Glomerular visceral epithelial cell (primary cell): ENCODE results near the gene SMIM14.
A peak's percentile ranks its signal among the peaks of the same experiment; 100 is the strongest.
"Not testable (repeated sequence)": the region's sequence is repeated elsewhere in the genome, so short reads cannot be mapped to it uniquely, and the experiment has no call there.

Experiments
- DNase-seq: peaks from one replicate; pipeline ENCODE4 v3.0.0-alpha.2; 2016; ENCODE audit errors: extremely low spot score

Gene SMIM14

DNA sequence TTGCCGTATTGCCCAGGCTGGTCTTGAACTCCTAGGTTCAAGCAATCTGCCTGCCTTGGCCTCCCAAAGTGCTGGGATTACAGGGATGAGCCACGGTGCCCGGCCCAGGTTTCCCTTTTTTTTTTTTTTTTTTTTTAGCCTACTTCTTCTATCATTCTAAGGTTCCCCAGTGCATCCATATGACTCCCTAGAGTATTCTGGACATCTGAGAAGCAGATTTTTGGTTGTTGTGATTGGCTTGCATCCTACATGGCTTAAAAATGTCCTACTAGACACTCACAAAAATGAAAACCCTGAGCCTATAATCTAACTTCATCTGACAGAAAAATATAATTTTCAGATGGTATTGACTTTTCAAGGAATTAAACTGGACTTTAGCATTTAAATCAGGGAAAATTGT is 41.7 kb downstream of the SMIM14 start:
- no peak for DNase-seq

DNA sequence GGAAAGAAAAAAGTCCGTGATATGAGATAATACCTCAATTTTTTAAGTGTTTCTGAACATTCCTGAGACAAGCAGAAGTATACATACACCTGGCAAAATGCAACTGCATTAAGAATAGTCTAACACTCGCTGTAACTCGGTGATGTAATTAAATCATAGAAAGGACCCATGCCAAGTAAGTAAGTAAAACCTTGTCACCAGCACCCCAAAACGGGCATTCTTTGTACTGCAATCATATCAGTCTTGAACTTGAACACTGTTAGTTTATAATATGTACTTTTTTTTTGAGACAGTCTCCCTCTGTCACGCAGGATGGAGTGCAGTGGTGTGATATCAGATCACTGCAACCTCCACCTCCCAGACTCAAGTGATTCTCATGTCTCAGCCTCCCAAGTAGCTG is 47.4 kb downstream of the SMIM14 start:
- DNase-seq, result no peak

DNA sequence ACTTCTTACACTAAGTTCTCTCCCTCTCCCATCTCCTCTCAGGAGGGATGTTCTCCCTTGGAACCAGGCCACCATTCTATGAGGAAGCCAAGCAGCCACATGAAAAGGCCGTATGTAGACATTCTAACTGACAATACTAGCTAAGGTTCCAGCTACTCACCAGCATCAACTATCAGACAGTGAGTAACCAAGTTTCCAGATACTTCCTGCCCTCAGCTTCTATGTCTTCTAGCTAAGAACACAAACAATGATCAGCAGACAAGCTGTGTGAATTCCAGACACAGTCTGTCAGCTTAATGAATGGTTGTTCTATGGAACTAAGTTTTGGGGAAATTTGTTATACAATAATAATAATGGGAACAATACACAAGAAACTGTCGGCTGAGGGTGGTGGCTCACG is 50.8 kb downstream of the SMIM14 start:
- DNase-seq, result no peak

DNA sequence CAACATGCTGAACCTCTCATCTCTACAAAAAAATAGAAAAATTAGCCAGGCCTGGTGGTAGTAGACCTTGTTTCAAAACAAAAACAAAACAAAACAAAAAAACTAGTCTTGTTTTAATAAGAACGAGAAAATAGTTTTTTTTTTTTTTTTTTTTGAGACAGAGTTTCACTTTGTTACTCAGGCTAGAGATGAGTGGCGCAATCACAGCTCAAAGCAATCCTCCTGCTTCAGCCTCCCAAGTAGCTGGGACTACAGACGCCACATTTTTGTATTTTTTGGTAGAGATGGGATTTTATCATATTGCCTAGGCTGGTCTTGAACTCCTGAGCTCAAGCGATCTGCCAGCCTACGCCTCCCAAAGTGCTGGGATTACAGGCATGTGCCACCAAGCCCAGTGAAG is 63.7 kb downstream of the SMIM14 start:
- DNase-seq, result no peak

DNA sequence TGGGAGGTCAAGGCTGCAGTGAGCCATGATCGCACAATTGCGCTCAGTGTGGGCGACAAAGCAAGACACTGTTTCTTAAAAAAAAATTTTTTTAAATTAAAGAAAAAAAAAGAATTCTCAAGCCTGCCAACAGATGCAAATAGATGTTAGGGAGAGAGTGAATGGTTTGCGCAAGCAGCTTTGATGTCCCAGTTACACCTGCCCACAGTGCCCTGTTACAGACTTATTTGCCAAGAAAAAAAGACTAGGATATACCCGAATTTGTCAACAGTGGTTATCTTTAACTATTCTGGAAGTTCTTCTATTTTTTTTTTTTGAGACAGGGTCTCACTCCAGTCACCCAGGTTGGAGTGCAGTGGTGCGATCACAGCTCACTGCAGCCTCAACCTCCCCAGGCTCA is 67.2 kb downstream of the SMIM14 start:
- DNase-seq, result no peak

DNA sequence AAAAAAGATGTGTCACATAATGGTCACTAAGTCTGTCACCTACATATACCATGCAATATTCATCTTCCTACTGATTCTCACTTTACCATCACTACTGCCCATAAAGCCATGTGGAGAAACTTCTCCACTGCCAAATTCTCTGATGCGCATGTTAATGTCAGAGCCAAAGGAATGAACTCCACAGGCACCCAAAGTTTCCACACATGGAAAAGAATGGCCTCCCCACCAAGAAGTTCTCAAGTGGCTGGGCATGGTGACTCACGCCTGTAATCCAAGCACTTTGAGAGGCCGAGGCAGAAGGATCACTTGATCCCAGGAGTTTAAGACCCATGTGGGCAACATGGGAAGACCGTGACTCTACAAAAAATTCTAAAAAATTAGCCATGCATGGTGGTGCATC is 67.6 kb downstream of the SMIM14 start:
- DNase-seq, result no peak

DNA sequence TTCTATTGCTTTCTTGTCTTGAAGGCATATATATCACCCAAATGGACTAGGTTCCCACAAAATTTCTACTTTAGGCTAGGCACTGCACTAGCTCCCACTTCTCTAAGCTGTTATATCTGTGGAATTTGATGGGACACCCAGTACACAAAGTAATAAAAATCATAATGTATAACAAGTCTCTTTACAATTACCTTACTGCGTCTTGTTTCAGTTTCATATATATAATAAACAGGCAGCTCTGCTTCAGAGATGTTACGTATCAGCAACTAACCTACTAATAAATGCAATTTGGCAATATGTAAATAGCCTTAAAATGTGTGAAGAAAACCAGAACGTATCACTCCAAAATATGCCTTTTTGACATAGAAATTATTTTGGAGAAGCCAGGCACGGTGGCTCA is 69.5 kb downstream of the SMIM14 start:
- no peak for DNase-seq

DNA sequence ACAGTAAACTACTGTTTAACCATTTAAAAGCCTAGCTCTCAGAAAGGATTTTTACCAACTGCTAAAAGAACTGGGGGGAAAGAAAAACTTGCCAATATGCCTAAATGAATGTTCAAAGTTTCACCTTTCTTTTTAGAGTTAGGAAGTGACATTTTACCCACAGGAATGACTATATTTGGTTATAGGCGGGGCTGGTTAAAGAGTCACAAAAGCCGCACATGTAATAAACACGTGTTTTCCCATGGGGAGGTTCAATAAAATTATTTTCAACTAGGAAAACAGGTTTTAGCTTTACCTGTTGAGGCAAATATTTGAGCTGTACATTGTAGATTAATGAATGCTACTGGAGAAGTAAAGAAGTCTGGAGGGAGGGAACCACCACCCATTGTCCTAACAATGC is 69.9 kb downstream of the SMIM14 start:
- no peak for DNase-seq

DNA sequence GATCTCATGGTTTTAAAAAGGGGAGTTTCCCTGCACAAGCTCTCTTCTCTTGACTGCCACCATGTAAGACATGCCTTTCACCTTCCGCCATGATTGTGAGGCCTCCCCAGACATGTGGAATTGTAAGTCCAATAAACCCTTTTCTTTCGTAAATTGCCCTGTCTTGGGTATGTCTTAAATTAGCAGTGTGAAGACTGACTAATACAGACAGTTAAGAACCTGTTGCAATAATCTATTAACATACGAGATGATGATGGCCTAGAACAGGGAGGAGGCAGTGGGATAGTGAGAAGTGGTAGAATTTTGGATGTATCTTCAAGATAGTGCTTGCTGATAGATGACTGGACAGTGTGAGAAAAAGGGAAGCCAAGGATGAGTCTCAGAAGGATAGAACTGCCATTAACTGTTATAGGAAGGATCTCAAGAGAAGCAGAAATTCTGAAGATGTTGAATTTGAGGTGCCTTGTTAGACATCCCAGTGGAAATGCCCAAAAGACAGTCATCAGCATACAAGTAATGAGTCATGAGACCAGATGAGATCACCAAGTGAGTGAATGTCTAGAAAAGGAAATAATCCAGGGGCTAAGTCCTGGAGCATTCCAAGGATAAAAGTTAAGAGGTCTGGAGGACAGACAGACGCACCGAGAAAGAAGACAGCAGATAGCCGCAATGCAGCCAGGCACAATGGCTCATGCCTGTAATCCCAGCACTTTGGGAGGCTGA is 72.6 kb downstream of the SMIM14 start:
- peak; percentile 76 for DNase-seq

DNA sequence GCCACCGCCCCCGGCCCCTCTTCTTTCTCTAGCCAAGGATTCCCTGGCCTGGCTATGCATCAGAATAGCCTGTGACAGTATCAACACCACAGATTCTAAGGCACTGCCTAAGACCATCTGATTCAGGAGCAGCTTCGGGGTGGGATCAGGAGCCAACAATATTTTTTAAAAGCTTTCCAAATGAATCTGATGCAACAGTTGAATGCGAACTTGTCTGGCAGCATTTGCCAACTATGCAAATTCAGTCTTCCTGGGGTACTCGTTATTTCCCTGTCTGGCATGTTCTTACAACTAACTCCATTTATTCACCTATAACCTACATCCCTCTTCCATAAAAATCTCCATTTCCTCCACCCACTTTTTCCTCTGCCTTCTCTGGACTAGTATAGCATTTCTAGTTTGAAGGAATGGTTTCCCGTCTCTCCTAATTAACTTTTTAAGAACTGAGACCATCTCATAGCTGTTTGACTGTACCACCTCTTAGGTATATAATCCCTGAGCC is 75.3 kb downstream of the SMIM14 start:
- no peak for DNase-seq

DNA sequence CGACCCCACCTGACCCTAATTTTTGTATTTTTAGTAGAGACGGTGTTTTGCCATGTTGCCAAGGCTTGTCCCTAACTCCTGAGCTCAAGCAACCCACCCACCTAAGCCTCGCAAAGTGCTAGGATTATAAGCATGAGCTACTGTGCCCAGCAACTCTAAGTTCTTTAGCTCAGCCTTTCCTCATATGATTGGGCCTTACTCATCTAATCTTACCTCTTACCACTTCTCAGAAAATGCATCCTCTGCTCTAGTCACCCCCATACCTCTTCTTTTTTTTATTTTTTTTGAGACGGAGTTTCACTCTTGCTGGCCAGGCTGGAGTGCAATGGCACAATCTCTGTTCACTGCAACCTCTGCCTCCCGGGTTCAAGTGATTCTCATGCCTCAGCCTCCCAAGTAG is 75.9 kb downstream of the SMIM14 start:
- DNase-seq, result no peak

DNA sequence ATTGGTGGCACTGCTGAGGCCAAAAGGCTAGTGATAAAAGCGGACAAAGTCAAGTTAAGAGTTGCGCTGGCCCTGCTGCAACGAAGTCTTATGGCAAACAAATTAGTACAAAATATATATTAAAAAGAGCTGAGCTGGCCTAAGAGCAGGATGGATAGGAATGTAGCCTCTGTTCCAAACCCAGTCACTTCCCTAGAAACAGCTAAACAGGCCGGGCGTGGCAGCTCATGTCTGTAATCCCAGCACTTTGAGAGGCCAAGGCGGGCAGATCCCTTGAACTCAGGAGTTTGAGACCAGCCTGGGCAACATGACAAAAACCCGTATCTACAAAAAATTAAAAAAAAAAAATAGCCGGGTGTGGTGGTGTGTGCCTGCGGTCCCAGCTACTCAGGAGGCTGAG is 79.0 kb downstream of the SMIM14 start:
- no peak for DNase-seq

DNA sequence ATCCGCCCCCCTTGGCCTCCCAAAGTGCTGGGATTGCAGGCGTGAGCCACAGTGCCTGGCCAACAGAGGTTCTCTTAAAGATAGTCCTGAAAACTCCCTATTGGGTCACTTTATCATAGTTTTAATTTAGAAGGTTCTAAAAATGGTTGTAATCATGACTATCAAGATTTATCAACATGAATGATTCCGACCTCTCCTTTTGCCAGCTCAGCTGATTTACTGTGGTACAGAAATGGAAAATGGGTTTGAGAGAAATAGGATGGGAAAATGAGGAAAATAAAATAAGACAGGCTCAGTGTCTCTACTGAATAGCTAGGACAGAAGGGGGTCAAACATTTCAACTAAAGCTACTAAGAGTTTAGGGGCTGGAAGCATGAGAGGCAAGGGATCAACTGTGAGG is 83.2 kb downstream of the SMIM14 start:
- DNase-seq, result no peak

DNA sequence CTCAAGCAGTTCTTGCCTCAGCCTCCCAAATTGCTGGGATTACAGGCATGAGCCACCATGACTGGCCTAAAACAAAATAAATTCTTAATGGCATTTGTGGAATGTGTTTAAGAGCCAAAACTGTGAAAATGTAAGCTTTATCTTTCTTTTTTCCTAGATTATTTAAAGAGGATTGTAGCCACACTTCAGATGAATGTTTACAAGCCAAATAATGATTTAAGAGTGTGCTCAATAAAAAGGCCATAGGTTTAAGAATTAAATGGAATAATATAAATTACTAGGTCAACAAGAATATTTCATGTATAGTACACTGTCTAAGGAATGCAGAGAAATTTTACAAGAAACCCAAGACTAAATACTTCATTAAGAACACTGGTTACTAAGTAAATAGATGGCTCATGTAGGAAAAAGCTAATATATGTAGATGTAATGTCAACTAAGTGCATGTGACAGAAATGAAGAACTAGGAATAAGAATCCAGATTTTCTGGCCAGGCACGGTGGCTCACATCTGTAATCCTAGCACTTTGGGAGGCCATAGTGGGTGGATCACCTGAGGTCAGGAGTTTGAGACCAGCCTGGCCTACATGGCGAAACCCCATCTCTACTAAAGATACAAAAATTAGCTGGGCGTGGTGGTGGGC is 90.1 kb downstream of the SMIM14 start:
- no peak for DNase-seq

DNA sequence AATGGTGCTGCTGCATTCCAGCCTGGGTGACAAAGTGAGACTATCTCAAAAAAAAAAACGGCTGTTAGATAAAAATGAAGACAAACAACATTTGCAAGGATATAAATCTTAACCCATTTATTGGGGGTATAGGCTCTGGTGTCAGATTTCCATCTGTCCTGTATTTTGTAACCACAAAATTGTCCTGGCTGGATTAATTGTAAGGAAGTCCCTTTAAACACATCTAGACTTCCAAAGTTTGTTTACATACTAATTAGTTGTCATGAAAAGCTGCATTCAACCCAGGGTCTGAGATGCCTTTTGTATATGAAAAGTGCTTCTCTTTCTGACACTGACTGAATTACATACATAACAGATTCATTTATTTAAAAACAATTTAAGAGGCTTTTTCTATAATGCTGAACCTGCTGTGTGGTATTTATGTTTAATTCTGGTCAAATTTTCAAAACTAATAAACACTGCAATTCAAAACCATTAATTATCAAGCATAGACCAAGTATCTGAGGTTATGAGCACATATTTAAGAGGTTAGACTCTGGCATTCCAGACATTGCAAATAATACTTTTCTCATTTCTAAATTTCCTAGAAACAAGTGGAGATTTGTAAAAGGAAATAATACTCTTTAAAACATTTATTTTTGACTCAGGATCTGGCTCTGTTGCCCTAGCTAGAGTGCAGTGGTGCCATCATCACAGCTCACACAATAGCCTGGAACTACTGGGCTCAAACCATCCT is 93.9 kb downstream of the SMIM14 start:
- DNase-seq, result no peak

DNA sequence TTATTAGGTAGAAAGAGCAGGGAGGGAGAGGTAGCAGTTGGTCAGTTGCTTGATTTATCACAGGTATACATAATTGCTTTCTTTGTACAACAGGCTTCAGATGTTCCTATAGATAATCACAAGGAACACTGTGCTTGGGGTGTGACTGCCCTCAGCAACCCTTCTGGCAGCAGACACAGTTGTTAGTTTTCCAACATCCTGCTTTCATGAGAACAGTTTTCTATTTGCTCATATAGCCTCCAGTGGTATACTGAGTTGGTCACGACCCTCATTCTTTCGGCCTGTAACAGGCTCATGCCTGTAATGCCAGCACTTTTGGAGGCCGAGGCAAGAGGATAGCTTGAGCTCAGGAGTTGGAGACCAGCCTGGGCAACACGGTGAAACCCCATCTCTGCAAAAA is 94.6 kb downstream of the SMIM14 start:
- not testable (repeated sequence) for DNase-seq

DNA sequence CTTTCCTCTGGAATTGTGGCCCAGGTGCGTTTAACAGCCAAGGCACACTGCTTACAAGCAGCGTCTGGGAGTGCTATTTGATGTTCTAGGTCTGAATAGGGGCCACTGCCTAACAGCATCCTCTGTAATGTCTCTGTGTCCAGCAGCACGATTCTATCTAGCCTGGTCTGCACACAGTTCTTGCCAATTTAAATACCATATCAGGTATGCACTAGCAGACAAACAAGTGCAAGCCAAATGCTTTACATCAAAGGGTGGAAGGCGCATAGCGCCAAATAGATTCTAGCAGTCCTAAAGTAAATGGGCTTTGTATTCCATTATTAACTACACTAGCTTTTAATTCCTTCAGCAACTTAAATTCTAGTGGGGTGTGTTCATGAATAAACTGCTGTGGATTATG is 95.6 kb downstream of the SMIM14 start:
- no peak for DNase-seq

DNA sequence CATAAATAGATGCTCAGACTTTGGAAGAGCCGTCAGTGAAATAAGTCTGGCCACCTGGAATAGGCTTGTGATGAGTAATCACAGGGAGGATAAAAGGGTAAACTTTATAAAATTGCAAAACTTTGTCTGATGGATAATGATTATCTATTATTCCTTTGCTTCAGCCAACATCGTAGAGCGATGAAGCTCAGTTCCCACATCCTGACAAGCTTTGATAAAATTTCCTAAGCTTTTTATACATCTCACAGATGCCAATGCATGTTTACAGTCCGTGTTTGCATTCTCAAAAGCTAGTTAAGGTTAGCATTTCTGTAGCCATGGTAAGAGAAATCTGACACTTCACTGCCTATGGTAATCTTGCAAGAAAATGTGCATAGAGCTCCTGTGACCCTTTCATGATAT is 96.1 kb downstream of the SMIM14 start:
- peak; percentile 53 for DNase-seq

DNA sequence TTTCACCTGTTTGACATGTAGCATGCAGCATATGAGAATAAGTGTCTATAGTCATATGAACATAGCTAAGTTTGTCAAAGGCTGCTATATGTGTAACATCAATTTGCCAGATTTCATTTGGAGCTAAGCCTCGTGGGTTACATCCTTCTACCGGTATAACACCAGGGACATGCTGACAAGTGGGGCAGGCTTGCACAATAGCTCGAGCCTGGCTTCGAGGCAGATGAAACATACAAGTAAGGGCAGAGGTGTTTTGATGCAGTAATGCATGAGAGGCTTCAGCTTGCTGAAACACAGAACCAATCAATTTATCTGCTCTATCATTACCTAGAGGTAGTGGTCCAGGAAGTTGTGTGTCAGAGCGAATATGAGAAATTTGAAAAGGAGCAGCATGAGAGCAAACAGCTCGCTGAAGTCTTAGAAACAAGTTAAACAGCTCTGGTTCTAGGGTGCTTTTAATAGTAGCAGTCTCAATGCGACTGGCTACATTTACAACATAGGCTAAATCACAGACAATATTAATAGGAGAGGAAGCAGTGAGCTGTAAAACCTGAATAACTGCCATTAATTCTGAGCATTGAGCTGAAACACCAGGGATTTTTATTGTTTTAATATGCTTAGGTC is 96.6 kb downstream of the SMIM14 start:
- peak; percentile 33 for DNase-seq

DNA sequence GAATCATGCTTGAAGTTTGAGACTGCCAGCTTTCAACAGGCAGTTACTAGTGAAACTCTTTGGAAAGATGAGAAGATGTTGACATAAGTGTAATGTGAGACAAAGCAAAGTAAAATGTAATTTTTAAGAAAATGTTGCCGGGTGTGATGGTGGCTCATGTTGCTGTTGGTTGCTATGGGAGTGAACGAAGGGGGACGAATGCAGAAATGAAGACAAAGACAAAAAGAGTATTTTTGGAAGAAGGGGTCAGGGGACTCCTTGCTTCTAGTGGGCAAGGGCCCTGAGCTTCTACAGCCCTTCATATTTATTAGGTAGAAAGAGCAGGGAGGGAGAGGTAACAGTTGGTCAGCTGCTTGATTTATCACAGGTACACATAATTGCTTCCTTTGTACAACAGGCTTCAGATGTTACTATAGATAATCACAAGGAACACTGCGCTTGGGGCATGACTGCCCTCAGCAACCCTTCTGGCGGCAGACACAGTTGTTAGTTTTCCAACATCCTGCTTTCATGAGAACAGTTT is 99.5 kb downstream of the SMIM14 start:
- no peak for DNase-seq

DNA sequence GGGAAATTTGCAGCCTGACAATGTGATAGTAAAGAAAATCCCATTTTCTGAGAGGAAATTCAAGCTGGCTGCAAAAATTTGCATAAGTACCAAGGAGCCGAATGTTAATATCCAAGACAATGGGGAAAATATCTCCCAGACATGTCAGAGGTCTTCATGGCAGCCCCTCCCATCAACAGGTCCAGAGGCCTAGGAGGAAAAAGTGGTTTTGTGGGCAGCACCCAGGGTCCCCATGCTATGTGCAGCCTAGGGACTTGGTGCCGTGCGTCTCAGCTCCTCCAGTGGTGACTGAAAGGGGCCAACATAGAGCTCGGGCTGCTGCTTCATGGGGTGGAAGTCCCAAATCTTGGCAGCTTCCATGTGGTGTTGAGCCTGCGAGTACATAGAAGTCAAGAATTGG is 105.1 kb downstream of the SMIM14 start:
- DNase-seq, result no peak

DNA sequence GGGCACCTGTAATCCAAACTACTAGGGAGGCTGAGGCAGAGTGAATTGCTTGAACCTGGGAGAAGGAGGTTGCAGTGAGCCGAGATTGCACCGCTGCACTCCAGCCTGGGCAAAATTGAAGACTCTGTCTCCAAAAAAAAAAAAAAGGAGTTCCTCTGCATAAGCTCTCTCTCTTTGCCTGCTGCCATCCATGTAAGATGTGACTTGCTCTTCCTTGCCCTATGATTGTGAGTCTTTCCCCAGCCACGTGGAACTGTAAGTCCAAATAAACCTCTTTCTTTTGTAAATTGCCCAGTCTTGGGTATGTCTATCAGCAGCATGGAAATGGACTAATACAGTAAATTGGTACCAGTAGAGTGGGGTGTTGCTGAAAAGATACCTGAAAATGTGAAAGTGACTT is 106.4 kb downstream of the SMIM14 start:
- not testable (repeated sequence) for DNase-seq
